Embryonic facial prominence (tissue), 1 donor: ENCODE data around the gene IDNK.

ENCODE experiments used
- DNase-seq: peaks from one replicate; pipeline ENCODE4 v3.0.0-alpha.2; 2016; ENCODE audit errors: extremely low spot score

The IDNK gene

DNA sequence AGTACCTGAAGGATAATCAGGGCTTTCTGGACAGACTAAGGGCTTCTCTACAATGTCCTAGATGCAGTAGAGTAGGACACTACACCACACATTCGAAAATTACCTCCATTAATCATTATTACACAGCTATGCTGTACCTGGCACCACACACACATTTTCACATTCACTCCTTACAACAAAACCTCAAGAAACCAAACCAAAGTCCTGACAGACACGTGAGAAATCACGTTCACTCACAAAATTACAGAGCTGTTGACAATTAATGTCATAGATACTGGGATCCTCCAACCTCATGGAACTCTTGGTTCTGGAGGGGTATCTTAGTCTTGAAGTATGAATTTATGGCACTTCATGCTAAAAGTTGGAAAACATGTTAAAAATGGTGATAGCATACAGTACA lies 68.5 kb downstream of the IDNK start:
- DNase-seq: no peak
